Activated T-cell treated with anti-CD3 and anti-CD28 coated beads for 4 hours (primary cell): ENCODE data around the gene ELL.

ENCODE experiments used
- DNase-seq: peaks from one replicate; pipeline ENCODE4 v3.0.0-alpha.2; 2020

ELL gene

GRCh38 chr19:18503971-18504885 is 17.6 kb downstream of the ELL start:
- no peak for DNase-seq

GRCh38 chr19:18503337-18503970 is 18.4 kb downstream of the ELL start:
- no peak for DNase-seq

GRCh38 chr19:18502638-18503294 is 19.1 kb downstream of the ELL start:
- DNase-seq, result no peak

- DNase-seq, result no peak
Measured at GRCh38 chr19:18502246-18502637, 19.6 kb downstream of the ELL start.

- no peak for DNase-seq
Measured at GRCh38 chr19:18501832-18502231, 20.0 kb downstream of the ELL start.

- DNase-seq, result no peak
Measured at GRCh38 chr19:18501351-18501750, 20.5 kb downstream of the ELL start.

GRCh38 chr19:18500799-18501198 is 21.1 kb downstream of the ELL start:
- DNase-seq, result no peak

- DNase-seq, result no peak
Measured at GRCh38 chr19:18500376-18500775, 21.5 kb downstream of the ELL start.

- DNase-seq, result no peak
Measured at GRCh38 chr19:18499055-18499775, 22.7 kb downstream of the ELL start.

GRCh38 chr19:18496980-18497256 is 25.0 kb downstream of the ELL start:
- no peak for DNase-seq

GRCh38 chr19:18496167-18496979 is 25.5 kb downstream of the ELL start:
- peak; percentile 21 for DNase-seq

GRCh38 chr19:18495204-18495911 is 26.5 kb downstream of the ELL start:
- DNase-seq, result no peak

- no peak for DNase-seq
Measured at GRCh38 chr19:18494267-18494607, 27.6 kb downstream of the ELL start.

- DNase-seq, result no peak
Measured at GRCh38 chr19:18493440-18494266, 28.2 kb downstream of the ELL start.

- no peak for DNase-seq
Measured at GRCh38 chr19:18491995-18492953, 29.6 kb downstream of the ELL start.

- DNase-seq, result no peak
Measured at GRCh38 chr19:18490728-18491127, 31.1 kb downstream of the ELL start.

- no peak for DNase-seq
Measured at GRCh38 chr19:18489627-18490184, 32.2 kb downstream of the ELL start.

GRCh38 chr19:18488838-18489626 is 32.8 kb downstream of the ELL start:
- DNase-seq, result no peak

- no peak for DNase-seq
Measured at GRCh38 chr19:18488403-18488723, 33.5 kb downstream of the ELL start.
